OCI-LY3 (cell line): ENCODE data around the gene BRPF1.

Experiments
- H2AFZ ChIP-seq: fragments of 200-600, 300-600 bp; shearing (Covaris generic); 2 replicates; pipeline ENCODE4 v1.6.0; 2014; ENCODE audit warnings: antibody characterized with exemption, low read depth, low read length
- H3K27ac ChIP-seq: fragments of 200-600, 300-600 bp; sonication (generic); 2 replicates; pipeline ENCODE4 v1.5.1; 2014; ENCODE audit warnings: mild to moderate bottlenecking, low read length, moderate library complexity, mixed read lengths
- H3K27me3 ChIP-seq: fragments of 200-600, 300-600 bp; sonication (generic); 2 replicates; pipeline ENCODE4 v1.6.1; 2014; ENCODE audit warnings: low read depth, low read length, mixed read lengths
- H3K36me3 ChIP-seq: fragments of 200-600, 300-600 bp; sonication (generic); replicated peaks from 2 replicates; pipeline ENCODE3; 2014; ENCODE audit warnings: low read depth, low read length, mixed read lengths
- H3K4me1 ChIP-seq: fragments of 300-600, 200-600 bp; sonication (generic); 2 replicates; pipeline ENCODE4 v1.6.1; 2014; ENCODE audit warnings: low read length, mixed read lengths
- H3K4me2 ChIP-seq: fragments of 200-600, 300-600 bp; sonication (generic); 2 replicates; pipeline ENCODE4 v1.6.1; 2014; ENCODE audit warnings: low read length, mixed read lengths
- H3K4me3 ChIP-seq: fragments of 300-600, 200-600 bp; sonication (generic); 2 replicates; pipeline ENCODE4 v1.5.1; 2014; ENCODE audit warnings: antibody characterized with exemption, mild to moderate bottlenecking, low read length, moderate library complexity
- H3K79me2 ChIP-seq: fragments of 300-600, 200-600 bp; shearing (Covaris generic); 2 replicates; pipeline ENCODE4 v1.6.1; 2014; ENCODE audit warnings: mild to moderate bottlenecking, low read length, mixed read lengths
- H3K9ac ChIP-seq: fragments of 300-600, 200-600 bp; shearing (Covaris generic); 2 replicates; pipeline ENCODE4 v1.6.0; 2014; ENCODE audit warnings: mild to moderate bottlenecking, low read length, moderate library complexity
- H3K9me3 ChIP-seq: fragments of 200-600, 300-600 bp; shearing (Covaris generic); 2 replicates; pipeline ENCODE4 v1.6.1; 2014; ENCODE audit warnings: low read length, mixed read lengths; ENCODE audit not compliant: insufficient read depth
- H4K20me1 ChIP-seq: fragments of 200-600, 300-600 bp; sonication (generic); 2 replicates; pipeline ENCODE4 v1.6.1; 2016; ENCODE audit warnings: low read length, mixed read lengths; ENCODE audit not compliant: insufficient read depth
- EZH2phosphoT487 ChIP-seq: fragments of 200-600 bp; shearing (Covaris generic); IDR thresholded peaks from 2 replicates; pipeline ENCODE4 v1.6.1; 2018; ENCODE audit warnings: antibody characterized with exemption, mixed run types, low read depth
- TF ChIP-seq, protein P1 (sequence below): fragments of 200-600, 300-600 bp; sonication (generic); IDR thresholded peaks from 2 replicates; pipeline ENCODE4 v1.5.1; 2014; ENCODE audit warnings: antibody characterized with exemption, low read length, low read depth

BRPF1 gene

DNA sequence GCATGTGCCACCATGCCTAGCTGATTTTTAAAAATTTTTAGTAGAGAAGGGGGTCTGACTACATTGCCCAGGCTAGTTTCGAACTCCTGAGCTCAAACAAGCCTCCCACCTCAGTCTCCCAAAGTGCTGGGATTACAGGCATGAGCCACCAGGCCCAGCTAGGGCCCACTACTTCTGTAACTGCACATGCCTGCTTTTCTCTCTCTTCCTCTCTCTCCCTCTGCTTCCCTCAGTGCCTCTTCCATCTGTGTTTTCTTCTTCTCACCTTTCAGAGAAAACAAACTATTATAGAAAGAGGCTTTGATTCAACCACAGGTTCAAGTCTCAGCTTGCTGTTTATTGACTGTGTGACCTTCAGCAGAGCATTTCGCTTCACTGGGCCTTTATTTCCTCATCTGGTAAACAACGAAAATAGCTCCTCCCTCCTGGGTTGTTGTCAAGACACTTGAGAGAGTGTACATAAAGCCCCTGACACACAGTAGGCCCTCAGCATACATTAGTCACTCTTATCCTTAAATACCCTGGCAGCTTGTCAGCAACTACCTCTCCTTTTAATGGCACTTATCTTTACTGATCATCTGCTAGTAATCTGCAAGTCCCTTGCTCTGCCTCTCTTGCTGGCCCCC is 50.6 kb downstream of the BRPF1 start:
- no peak for TF ChIP-seq EZH2phosphoT487
- TF ChIP-seq, protein P1, sequence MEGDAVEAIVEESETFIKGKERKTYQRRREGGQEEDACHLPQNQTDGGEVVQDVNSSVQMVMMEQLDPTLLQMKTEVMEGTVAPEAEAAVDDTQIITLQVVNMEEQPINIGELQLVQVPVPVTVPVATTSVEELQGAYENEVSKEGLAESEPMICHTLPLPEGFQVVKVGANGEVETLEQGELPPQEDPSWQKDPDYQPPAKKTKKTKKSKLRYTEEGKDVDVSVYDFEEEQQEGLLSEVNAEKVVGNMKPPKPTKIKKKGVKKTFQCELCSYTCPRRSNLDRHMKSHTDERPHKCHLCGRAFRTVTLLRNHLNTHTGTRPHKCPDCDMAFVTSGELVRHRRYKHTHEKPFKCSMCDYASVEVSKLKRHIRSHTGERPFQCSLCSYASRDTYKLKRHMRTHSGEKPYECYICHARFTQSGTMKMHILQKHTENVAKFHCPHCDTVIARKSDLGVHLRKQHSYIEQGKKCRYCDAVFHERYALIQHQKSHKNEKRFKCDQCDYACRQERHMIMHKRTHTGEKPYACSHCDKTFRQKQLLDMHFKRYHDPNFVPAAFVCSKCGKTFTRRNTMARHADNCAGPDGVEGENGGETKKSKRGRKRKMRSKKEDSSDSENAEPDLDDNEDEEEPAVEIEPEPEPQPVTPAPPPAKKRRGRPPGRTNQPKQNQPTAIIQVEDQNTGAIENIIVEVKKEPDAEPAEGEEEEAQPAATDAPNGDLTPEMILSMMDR = no peak
- Histone ChIP-seq H3K79me2 (no peaks in the 10 kb centered on the region), H2AFZ (no peak overlapping the region), H3K9me3 (no peaks in the 10 kb centered on the region), H4K20me1 (no peaks in the 10 kb centered on the region), H3K4me3 (no peak overlapping the region), H3K4me2 (no peak overlapping the region), H3K4me1 (peaks cover 11% of the 10 kb centered on the region), H3K27me3 (no peaks in the 10 kb centered on the region), H3K27ac (no peak overlapping the region), H3K9ac (no peak overlapping the region), H3K36me3 (peaks cover 44% of the 10 kb centered on the region)

DNA sequence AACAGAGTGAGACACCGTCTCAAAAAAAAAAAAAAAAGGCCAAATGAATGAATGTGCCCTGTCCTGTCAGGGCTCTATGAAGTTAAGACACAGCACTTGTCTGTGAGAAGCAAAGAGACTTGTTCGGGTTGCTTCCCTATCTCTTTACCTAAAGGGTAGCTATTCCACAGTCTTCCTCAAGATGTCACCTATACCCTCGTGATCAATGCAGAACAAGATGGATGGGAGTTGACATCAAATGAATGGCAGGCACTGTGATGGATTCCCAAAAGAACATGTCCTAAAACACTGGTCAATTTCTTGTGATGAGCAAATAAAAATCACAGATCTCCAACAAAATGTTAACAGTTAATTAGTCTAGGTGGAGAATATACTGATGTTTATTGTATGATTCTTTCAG is 51.2 kb downstream of the BRPF1 start:
- Histone ChIP-seq H3K36me3 (peaks cover 51% of the 10 kb centered on the region), H3K9ac (no peak overlapping the region), H3K79me2 (no peaks in the 10 kb centered on the region), H3K4me2 (no peak overlapping the region), H4K20me1 (no peaks in the 10 kb centered on the region), H3K4me3 (no peak overlapping the region), H3K27ac (no peak overlapping the region), H3K9me3 (no peaks in the 10 kb centered on the region), H3K27me3 (no peaks in the 10 kb centered on the region), H3K4me1 (peaks cover 15% of the 10 kb centered on the region), H2AFZ (no peak overlapping the region)
- TF ChIP-seq, protein P1 = peak; percentile 30; the same call in 1 of the 2 replicates
- TF ChIP-seq EZH2phosphoT487 = no peak

DNA sequence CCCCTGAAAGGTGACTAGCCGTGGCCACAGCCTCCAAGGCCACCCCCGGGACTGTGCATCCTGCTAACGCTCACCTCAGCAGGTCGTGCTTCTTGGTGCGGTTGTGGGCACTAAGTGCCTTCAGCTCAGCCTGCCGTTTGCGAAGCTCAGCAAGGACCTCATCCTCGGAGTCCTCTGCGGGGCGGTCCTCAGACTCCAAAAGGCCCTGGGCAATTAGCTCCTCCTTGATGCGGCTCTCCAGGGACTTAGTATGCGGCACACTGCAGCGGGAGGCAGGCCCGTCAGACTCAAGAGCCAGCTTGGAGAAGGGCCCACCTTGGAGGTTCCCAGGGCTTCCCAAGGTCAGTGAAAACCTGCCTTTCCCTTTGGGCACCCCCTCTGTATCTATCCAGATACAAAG is 52.4 kb downstream of the BRPF1 start:
- no peak overlapping the region for H3K9ac ChIP-seq
- H2AFZ ChIP-seq = no peak overlapping the region
- peaks cover 52% of the 10 kb centered on the region for H3K36me3 ChIP-seq
- H3K9me3 ChIP-seq = no peaks in the 10 kb centered on the region
- H3K4me1 ChIP-seq = peaks cover 17% of the 10 kb centered on the region
- no peaks in the 10 kb centered on the region for H4K20me1 ChIP-seq
- H3K4me3 ChIP-seq = no peak overlapping the region
- no peaks in the 10 kb centered on the region for H3K79me2 ChIP-seq
- no peaks in the 10 kb centered on the region for H3K27me3 ChIP-seq
- H3K4me2 ChIP-seq = no peak overlapping the region
- TF ChIP-seq EZH2phosphoT487 = no peak
- TF ChIP-seq, protein P1 = no peak
- H3K27ac ChIP-seq = no peak overlapping the region

DNA sequence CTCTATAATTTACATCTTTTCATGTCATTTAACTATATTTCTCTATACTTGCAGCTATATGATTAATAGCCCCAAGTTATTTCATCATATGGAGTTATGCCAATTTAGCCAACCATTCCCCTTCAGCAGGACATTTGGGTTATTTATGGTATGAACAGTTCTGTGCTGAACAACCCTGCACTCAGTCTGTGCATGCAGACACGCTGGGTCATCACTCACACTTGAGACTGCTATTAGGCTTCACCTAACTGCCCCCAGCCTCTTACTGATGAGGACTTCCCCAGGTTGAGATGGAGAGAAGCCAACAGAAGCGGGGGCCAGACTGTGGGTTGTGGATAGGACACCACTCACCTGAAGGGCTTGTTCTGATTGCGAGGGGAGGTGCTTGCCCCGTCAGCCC is 53.4 kb downstream of the BRPF1 start:
- H3K27ac ChIP-seq = no peak overlapping the region
- no peaks in the 10 kb centered on the region for H4K20me1 ChIP-seq
- H2AFZ ChIP-seq = no peak overlapping the region
- H3K4me1 ChIP-seq = peaks cover 12% of the 10 kb centered on the region
- no peaks in the 10 kb centered on the region for H3K27me3 ChIP-seq
- no peaks in the 10 kb centered on the region for H3K9me3 ChIP-seq
- no peak for TF ChIP-seq EZH2phosphoT487
- TF ChIP-seq, protein P1 = no peak
- H3K79me2 ChIP-seq = no peaks in the 10 kb centered on the region
- peaks cover 55% of the 10 kb centered on the region for H3K36me3 ChIP-seq
- no peak overlapping the region for H3K9ac ChIP-seq
- H3K4me2 ChIP-seq = no peak overlapping the region
- no peak overlapping the region for H3K4me3 ChIP-seq
